Endothelial cell of umbilical vein (primary cell): ENCODE results near the gene CATSPERD. TPM values are rescaled to one million over a fixed set of nuclear protein-coding genes. Genes with fewer than 3 reads are reported as not detected.

ENCODE experiments used
- BruUV-seq: library from RNA; stranded (reverse); fragments of 400-500 nt; replicated peaks from 2 replicates; lab custom pipeline; 2021; lab: Mats Ljungman, UMichigan
- CTCF ChIA-PET: fragments of 300-600, 350-600 bp; sonication (Branson Sonifier 250); formaldehyde crosslinking; loops from one replicate; lab custom pipeline; 2021; ENCODE audit warnings: antibody characterized with exemption, inconsistent platforms; lab: Charles Lee
- POLR2A ChIA-PET: fragments of 300-600, 350-600 bp; sonication (Branson Sonifier 250); formaldehyde crosslinking; loops from one replicate; lab custom pipeline; 2021; ENCODE audit warnings: antibody characterized with exemption, inconsistent platforms; lab: Charles Lee
- DNase-seq: peaks from one replicate; pipeline ENCODE4 v3.0.0-alpha.2; 2011; ENCODE audit warnings: low read depth, low spot score
- FAIRE-seq: peaks from 2 replicates; lab custom pipeline; 2011; peaks lifted over from hg19 to GRCh38; lab: Jason Lieb, UNC
- H2AFZ ChIP-seq: 2 replicates; pipeline ENCODE4 v1.6.0; 2012; ENCODE audit warnings: low read depth, low read length, control low read depth, inconsistent platforms
- H3K27ac ChIP-seq: 2 replicates; pipeline ENCODE4 v1.5.1; 2011; ENCODE audit warnings: low read depth, mild to moderate bottlenecking, control low read depth, low read length, moderate library complexity; ENCODE audit not compliant: insufficient read depth
- H3K27me3 ChIP-seq, 2 experiments: 2 replicates each; pipeline versions ENCODE4 v1.6.0 to v1.6.1; 2011; ENCODE audit warnings: low read length in 2 of 2, mixed read lengths in 1 of 2; ENCODE audit not compliant: control insufficient read depth in 2 of 2, insufficient read depth in 2 of 2
- H3K36me3 ChIP-seq, 2 experiments: 2 replicates in 1 of 2; 3 replicates in 1 of 2; pipeline ENCODE4 v1.5.1; 2011; ENCODE audit warnings: low read length in 2 of 2, mild to moderate bottlenecking in 1 of 2, moderate library complexity in 1 of 2; ENCODE audit not compliant: control insufficient read depth in 2 of 2, insufficient read depth in 2 of 2; ENCODE audit errors: extremely low read depth in 1 of 2
- H3K4me1 ChIP-seq: 3 replicates; pipeline ENCODE4 v1.5.1; 2011; ENCODE audit warnings: mild to moderate bottlenecking, low read length; ENCODE audit not compliant: control insufficient read depth, insufficient read depth; ENCODE audit errors: extremely low read depth
- H3K4me2 ChIP-seq: 2 replicates; pipeline ENCODE4 v1.6.1; 2011; ENCODE audit warnings: low read length, control low read depth, mixed read lengths; ENCODE audit not compliant: insufficient read depth
- H3K4me3 ChIP-seq, 3 experiments: fragments of 200-600 bp in 1 of 3; sonication (generic), shearing (Covaris generic) in 1 of 3; replicated peaks in 1 of 3; 2 replicates each; pipeline ENCODE4 v1.5.1; 2011 to 2016; ENCODE audit warnings: control low read depth in 3 of 3, low read length in 3 of 3, mild to moderate bottlenecking in 2 of 3, inconsistent platforms in 1 of 3, low read depth in 1 of 3, moderate library complexity in 1 of 3; ENCODE audit not compliant: insufficient read depth in 1 of 3
- H3K79me2 ChIP-seq: 2 replicates; pipeline ENCODE4 v1.6.0; 2012; ENCODE audit warnings: low read length, inconsistent platforms; ENCODE audit not compliant: control insufficient read depth, insufficient read depth
- H3K9ac ChIP-seq: replicated peaks from 2 replicates; pipeline ENCODE3; 2011; ENCODE audit warnings: low read length, control low read depth; ENCODE audit not compliant: insufficient read depth; ENCODE audit errors: extremely low read depth
- H3K9me1 ChIP-seq: replicated peaks from 3 replicates; pipeline ENCODE4 v1.6.0; 2011; ENCODE audit warnings: mild to moderate bottlenecking, low read length; ENCODE audit not compliant: control insufficient read depth, insufficient read depth; ENCODE audit errors: extremely low read depth
- H3K9me3 ChIP-seq: replicated peaks from 2 replicates; pipeline ENCODE4 v1.5.1; 2012; ENCODE audit warnings: low read length, inconsistent platforms; ENCODE audit not compliant: control insufficient read depth, insufficient read depth
- H4K20me1 ChIP-seq: replicated peaks from 2 replicates; pipeline ENCODE3; 2011; ENCODE audit warnings: mild to moderate bottlenecking, low read length; ENCODE audit not compliant: control insufficient read depth, insufficient read depth; ENCODE audit errors: extremely low read depth
- CTCF ChIP-seq, 2 donors: IDR thresholded peaks; 1 replicate in 1 of 2; 2 replicates in 1 of 2; pipeline ENCODE4 v1.5.1; 2011; ENCODE audit warnings: low read length in 2 of 2, mild to moderate bottlenecking in 2 of 2, moderate library complexity in 2 of 2, control low read depth in 1 of 2, inconsistent platforms in 1 of 2, low read depth in 1 of 2; ENCODE audit not compliant: insufficient read depth in 1 of 2; ENCODE audit errors: extremely low read depth in 1 of 2
- EZH2 ChIP-seq: IDR thresholded peaks from 2 replicates; pipeline ENCODE4 v1.6.1; 2012; ENCODE audit warnings: borderline replicate concordance, low read depth, mild to moderate bottlenecking, moderate library complexity, low read length, inconsistent platforms; ENCODE audit not compliant: severe bottlenecking
- FOS ChIP-seq: IDR thresholded peaks from 2 replicates; pipeline ENCODE4 v1.6.1; 2011; ENCODE audit warnings: mild to moderate bottlenecking, low read length, moderate library complexity, borderline replicate concordance; ENCODE audit not compliant: insufficient read depth
- GATA2 ChIP-seq: IDR thresholded peaks from 2 replicates; pipeline ENCODE4 v1.7.0; 2011; ENCODE audit warnings: low read depth, mild to moderate bottlenecking, moderate library complexity, mixed read lengths, low read length; ENCODE audit not compliant: insufficient read length, insufficient read depth
- JUN ChIP-seq: IDR thresholded peaks from 2 replicates; pipeline ENCODE4 v1.6.1; 2011; ENCODE audit warnings: borderline replicate concordance, low read depth; ENCODE audit not compliant: insufficient read length, insufficient read depth
- MAX ChIP-seq: IDR thresholded peaks from 2 replicates; pipeline ENCODE4 v1.6.1; 2011; ENCODE audit not compliant: insufficient read depth, insufficient read length
- MYC ChIP-seq: IDR thresholded peaks from one replicate; pipeline ENCODE4 v1.6.1; 2011; ENCODE audit warnings: mild to moderate bottlenecking, low read depth, low read length
- POLR2A ChIP-seq: IDR thresholded peaks from 2 replicates; pipeline ENCODE4 v1.6.1; 2012; ENCODE audit warnings: low read depth, mild to moderate bottlenecking, control low read depth, low read length
- POLR2AphosphoS5 ChIP-seq: IDR thresholded peaks from 2 replicates; pipeline ENCODE4 v1.6.1; 2012; ENCODE audit warnings: low read depth, mild to moderate bottlenecking, control low read depth, low read length, moderate library complexity; ENCODE audit not compliant: insufficient read depth
- dilution Hi-C: fragments of 300-500 bp; cut with MboI; formaldehyde crosslinking; loops from one replicate; pipeline ENCODE4 v1.15.0; 2019; ENCODE audit warnings: low sequenced_read_pairs; ENCODE audit not compliant: extremely low pct_ligation_motif_present
- intact Hi-C: fragments of 100-400 bp; cut with micrococcal nuclease; formaldehyde crosslinking; loops from one replicate; pipeline ENCODE4 v1.10.0; 2022
- polyA plus RNA-seq, 4 experiments: library from polyadenylated mRNA; depleted of rRNA in 3 of 4; stranded (reverse) in 3 of 4; unstranded in 1 of 4; fragments of >200 nt; gene quantifications; 2 replicates each; pipeline versions ENCODE4 v1.2.1 to v1.2.3, GENCODE V29; 2011 to 2012; ENCODE audit warnings: missing spikeins in 1 of 4
- total RNA-seq: library from RNA; stranded (reverse); gene quantifications from 2 replicates; pipeline ENCODE4 v1.2.3, GENCODE V29; 2021

The CATSPERD gene
- total and polyA plus RNA-seq, 2 donors (not counting 3 experiments of a cell fraction or from before 2014, with no cell fraction given), result not detected

GRCh38 chr19:5749505-5749904 lies 29.1 kb downstream of the CATSPERD start:
- dilution Hi-C loops, result no loop called here
- DNase-seq, result no peak
- ChIA-PET CTCF (interaction anchor here (0.7 kb wide), 1 partner anchor 512 kb away, joined by 3 read pairs; no protein-coding TSS in a partner anchor), POLR2A (no interaction called here)
- FAIRE-seq, result no peak
- no peak overlapping the region for H2AFZ ChIP-seq
- no peak overlapping the region for H3K4me3 ChIP-seq
- H3K27me3 ChIP-seq, result no peaks in the 10 kb centered on the region
- no peak overlapping the region for H3K9ac ChIP-seq
- no peaks in the 10 kb centered on the region for H3K36me3 ChIP-seq
- no peaks in the 10 kb centered on the region for H3K9me1 ChIP-seq
- no peak for TF ChIP-seq POLR2AphosphoS5
- no peak for TF ChIP-seq FOS
- TF ChIP-seq GATA2, result no peak
- TF ChIP-seq MAX, result no peak
- no peak for TF ChIP-seq POLR2A
- H4K20me1 ChIP-seq, result no peaks in the 10 kb centered on the region
- no peaks in the 10 kb centered on the region for H3K9me3 ChIP-seq
- intact Hi-C loops, result no loop called here
- H3K27ac ChIP-seq, result no peak overlapping the region
- no peaks in the 10 kb centered on the region for H3K79me2 ChIP-seq
- no peak overlapping the region for H3K4me2 ChIP-seq
- no peaks in the 10 kb centered on the region for H3K4me1 ChIP-seq
- BruUV-seq, result no TSS peak

GRCh38 chr19:5751709-5752108 lies 31.3 kb downstream of the CATSPERD start:
- H3K27ac ChIP-seq, result no peak overlapping the region
- dilution Hi-C loops, result no loop called here
- CTCF ChIA-PET, result no interaction called here
- H3K4me1 ChIP-seq, result no peaks in the 10 kb centered on the region
- POLR2A ChIA-PET, result no interaction called here
- H3K36me3 ChIP-seq, result no peaks in the 10 kb centered on the region
- FAIRE-seq (no peak), DNase-seq (no peak)
- H2AFZ ChIP-seq, result no peak overlapping the region
- H3K79me2 ChIP-seq, result no peaks in the 10 kb centered on the region
- H3K9me1 ChIP-seq, result no peaks in the 10 kb centered on the region
- no peaks in the 10 kb centered on the region for H4K20me1 ChIP-seq
- H3K9me3 ChIP-seq, result no peaks in the 10 kb centered on the region
- TF ChIP-seq MAX, result no peak
- TF ChIP-seq MYC, result no peak
- no peak for TF ChIP-seq FOS
- TF ChIP-seq POLR2A, result no peak
- no peak for TF ChIP-seq CTCF (IDR thresholded peaks at IDR 0.05; ENCODE audit: extremely low read depth in 1 of 2, insufficient read depth in 1 of 2, low read depth in 1 of 2, low read length in 2 of 2)
- no peak for TF ChIP-seq GATA2
- no peak for TF ChIP-seq JUN
- no peak for TF ChIP-seq POLR2AphosphoS5
- no peak for TF ChIP-seq EZH2
- intact Hi-C loops, result no loop called here
- BruUV-seq, result no TSS peak
- H3K27me3 ChIP-seq, result no peaks in the 10 kb centered on the region
- H3K4me2 ChIP-seq, result no peak overlapping the region
- H3K4me3 ChIP-seq, result no peak overlapping the region
- H3K9ac ChIP-seq, result no peak overlapping the region
